ENCODE measurements around the gene DPPA2.

DNA sequence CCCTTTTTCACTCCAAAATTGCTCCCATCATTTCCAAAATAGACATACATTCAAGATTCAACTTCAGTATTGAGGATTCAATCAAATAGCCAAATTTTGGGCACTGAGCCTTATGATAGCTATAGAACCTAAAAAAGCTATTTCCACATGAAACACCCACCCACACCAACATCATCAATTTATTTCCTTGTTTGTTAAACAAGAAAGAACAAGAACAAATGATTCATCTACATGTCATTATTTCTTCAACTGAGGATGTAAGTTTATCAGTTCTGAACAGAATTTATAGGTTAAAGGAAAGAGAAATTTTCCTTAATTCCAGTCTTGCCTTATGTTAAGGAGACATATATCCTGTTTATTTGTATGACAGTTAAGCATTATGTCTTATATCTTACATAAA, 32.2 kb downstream of the DPPA2 start:
- TF ChIP-seq, protein P1, sequence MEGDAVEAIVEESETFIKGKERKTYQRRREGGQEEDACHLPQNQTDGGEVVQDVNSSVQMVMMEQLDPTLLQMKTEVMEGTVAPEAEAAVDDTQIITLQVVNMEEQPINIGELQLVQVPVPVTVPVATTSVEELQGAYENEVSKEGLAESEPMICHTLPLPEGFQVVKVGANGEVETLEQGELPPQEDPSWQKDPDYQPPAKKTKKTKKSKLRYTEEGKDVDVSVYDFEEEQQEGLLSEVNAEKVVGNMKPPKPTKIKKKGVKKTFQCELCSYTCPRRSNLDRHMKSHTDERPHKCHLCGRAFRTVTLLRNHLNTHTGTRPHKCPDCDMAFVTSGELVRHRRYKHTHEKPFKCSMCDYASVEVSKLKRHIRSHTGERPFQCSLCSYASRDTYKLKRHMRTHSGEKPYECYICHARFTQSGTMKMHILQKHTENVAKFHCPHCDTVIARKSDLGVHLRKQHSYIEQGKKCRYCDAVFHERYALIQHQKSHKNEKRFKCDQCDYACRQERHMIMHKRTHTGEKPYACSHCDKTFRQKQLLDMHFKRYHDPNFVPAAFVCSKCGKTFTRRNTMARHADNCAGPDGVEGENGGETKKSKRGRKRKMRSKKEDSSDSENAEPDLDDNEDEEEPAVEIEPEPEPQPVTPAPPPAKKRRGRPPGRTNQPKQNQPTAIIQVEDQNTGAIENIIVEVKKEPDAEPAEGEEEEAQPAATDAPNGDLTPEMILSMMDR (conservative IDR thresholded peaks at IDR 0.05): no peak
- TF ChIP-seq ZFX (IDR thresholded peaks at IDR 0.05): no peak
